ENCODE data around the gene STAT3. TPM values are rescaled to one million over a fixed set of nuclear protein-coding genes. Genes with fewer than 3 reads are reported as not detected.
A peak's percentile ranks its signal among the peaks of the same experiment; 100 is the strongest.
"Not testable (repeated sequence)": the region's sequence is repeated elsewhere in the genome, so short reads cannot be mapped to it uniquely, and the experiment has no call there.

Gene STAT3
- total RNA-seq, 1 donor from 2014 or later: 68.0 TPM

- H3K36me3 Mint-ChIP-seq (ENCODE audit: unreplicated experiment); H3K27ac Mint-ChIP-seq (ENCODE audit: unreplicated experiment); DNase-seq; H3K4me3 Mint-ChIP-seq (ENCODE audit: unreplicated experiment); H3K27me3 Mint-ChIP-seq (ENCODE audit: unreplicated experiment); H3K9me3 Mint-ChIP-seq (ENCODE audit: unreplicated experiment): not testable (repeated sequence)
- peaks cover 15% of the 10 kb centered on the region for H3K4me1 Mint-ChIP-seq (ENCODE audit: low read depth, unreplicated experiment)
Observed at GRCh38 chr17:42366176-42367023, 21.8 kb downstream of the STAT3 start.

- no peaks in the 10 kb centered on the region for H3K36me3 Mint-ChIP-seq (ENCODE audit: unreplicated experiment)
- H3K4me3 Mint-ChIP-seq (ENCODE audit: unreplicated experiment): no peak overlapping the region
- TF ChIP-seq CTCF (IDR thresholded peaks at IDR 0.05; ENCODE audit: partially characterized antibody, unreplicated experiment): no peak
- no peak overlapping the region for H3K27ac Mint-ChIP-seq (ENCODE audit: unreplicated experiment)
- H3K27me3 Mint-ChIP-seq (ENCODE audit: unreplicated experiment): no peaks in the 10 kb centered on the region
- no peak for DNase-seq
- peaks cover 15% of the 10 kb centered on the region for H3K4me1 Mint-ChIP-seq (ENCODE audit: low read depth, unreplicated experiment)
- H3K9me3 Mint-ChIP-seq (ENCODE audit: unreplicated experiment): peaks cover 3% of the 10 kb centered on the region
Observed at GRCh38 chr17:42365136-42365535, 23.1 kb downstream of the STAT3 start.

- Mint-ChIP-seq H3K4me1 (ENCODE audit: low read depth, unreplicated experiment) (peaks cover 15% of the 10 kb centered on the region), H3K27ac (ENCODE audit: unreplicated experiment) (peak overlapping the region; percentile 39), H3K27me3 (ENCODE audit: unreplicated experiment) (no peaks in the 10 kb centered on the region), H3K36me3 (ENCODE audit: unreplicated experiment) (no peaks in the 10 kb centered on the region), H3K4me3 (ENCODE audit: unreplicated experiment) (no peak overlapping the region), H3K9me3 (ENCODE audit: unreplicated experiment) (peaks cover 3% of the 10 kb centered on the region)
- TF ChIP-seq CTCF (IDR thresholded peaks at IDR 0.05; ENCODE audit: partially characterized antibody, unreplicated experiment): no peak
- DNase-seq: no peak
Observed at GRCh38 chr17:42363767-42364585, 24.3 kb downstream of the STAT3 start.

GRCh38 chr17:42363231-42363630, 25.0 kb downstream of the STAT3 start:
- Mint-ChIP-seq H3K4me3 (ENCODE audit: unreplicated experiment) (no peak overlapping the region), H3K36me3 (ENCODE audit: unreplicated experiment) (no peaks in the 10 kb centered on the region), H3K4me1 (ENCODE audit: low read depth, unreplicated experiment) (peaks cover 20% of the 10 kb centered on the region), H3K9me3 (ENCODE audit: unreplicated experiment) (peaks cover 3% of the 10 kb centered on the region), H3K27ac (ENCODE audit: unreplicated experiment) (no peak overlapping the region), H3K27me3 (ENCODE audit: unreplicated experiment) (no peaks in the 10 kb centered on the region)
- DNase-seq: no peak
- TF ChIP-seq CTCF (IDR thresholded peaks at IDR 0.05; ENCODE audit: partially characterized antibody, unreplicated experiment): no peak

GRCh38 chr17:42362245-42362961, 25.8 kb downstream of the STAT3 start:
- H3K4me1 Mint-ChIP-seq (ENCODE audit: low read depth, unreplicated experiment): peaks cover 20% of the 10 kb centered on the region
- no peak for TF ChIP-seq CTCF (IDR thresholded peaks at IDR 0.05; ENCODE audit: partially characterized antibody, unreplicated experiment)
- H3K36me3 Mint-ChIP-seq (ENCODE audit: unreplicated experiment): no peaks in the 10 kb centered on the region
- no peak for DNase-seq
- no peaks in the 10 kb centered on the region for H3K27me3 Mint-ChIP-seq (ENCODE audit: unreplicated experiment)
- no peak overlapping the region for H3K4me3 Mint-ChIP-seq (ENCODE audit: unreplicated experiment)
- H3K9me3 Mint-ChIP-seq (ENCODE audit: unreplicated experiment): peaks cover 3% of the 10 kb centered on the region
- H3K27ac Mint-ChIP-seq (ENCODE audit: unreplicated experiment): no peak overlapping the region

Data from glutamatergic neuron (in vitro differentiated cells).